Mesenchymal stem cell (in vitro differentiated cells and primary cell): ENCODE measurements around the gene IGF2R.

ENCODE experiments used
- DNase-seq: peaks from one replicate; pipeline ENCODE4 v3.0.0-alpha.2; 2013
- H2AFZ ChIP-seq: one replicate; pipeline ENCODE4 v1.6.1; 2013; ENCODE audit warnings: low read depth, mild to moderate bottlenecking, control low read depth, inconsistent platforms, low read length, moderate library complexity
- H2AK5ac ChIP-seq: 2 replicates; pipeline ENCODE4 v1.6.1; 2013; ENCODE audit warnings: low read length, moderate library complexity, mild to moderate bottlenecking, inconsistent platforms; ENCODE audit not compliant: severe bottlenecking
- H2BK120ac ChIP-seq: one replicate; pipeline ENCODE4 v1.6.1; 2013; ENCODE audit warnings: low read depth, mild to moderate bottlenecking, inconsistent platforms, low read length, moderate library complexity
- H2BK12ac ChIP-seq, 2 experiments: one replicate each; pipeline ENCODE4 v1.6.1; 2013; ENCODE audit warnings: inconsistent platforms in 2 of 2, low read length in 2 of 2, mild to moderate bottlenecking in 2 of 2, moderate library complexity in 2 of 2, control low read depth in 1 of 2
- H2BK15ac ChIP-seq: one replicate; pipeline ENCODE4 v1.6.1; 2013; ENCODE audit warnings: mild to moderate bottlenecking, low read depth, inconsistent platforms; ENCODE audit not compliant: poor library complexity, severe bottlenecking
- H2BK5ac ChIP-seq: 2 replicates; pipeline ENCODE4 v1.6.1; 2013; ENCODE audit warnings: low read depth, mild to moderate bottlenecking, low read length, control low read depth, inconsistent platforms; ENCODE audit not compliant: poor library complexity, severe bottlenecking
- H3K14ac ChIP-seq, 2 experiments: one replicate each; pipeline ENCODE4 v1.6.1; 2013; ENCODE audit warnings: inconsistent platforms in 2 of 2, low read length in 2 of 2, control low read depth in 1 of 2, mild to moderate bottlenecking in 1 of 2, moderate library complexity in 1 of 2
- H3K18ac ChIP-seq, 2 experiments: one replicate each; pipeline ENCODE4 v1.6.1; 2013; ENCODE audit warnings: inconsistent platforms in 2 of 2, low read length in 2 of 2, control low read depth in 1 of 2, low read depth in 1 of 2, mild to moderate bottlenecking in 1 of 2
- H3K23ac ChIP-seq, 2 experiments: one replicate each; pipeline ENCODE4 v1.6.1; 2013; ENCODE audit warnings: inconsistent platforms in 2 of 2, low read length in 2 of 2, mild to moderate bottlenecking in 2 of 2, moderate library complexity in 2 of 2, control low read depth in 1 of 2
- H3K27ac ChIP-seq: 2 replicates; pipeline ENCODE4 v1.5.1; 2013; ENCODE audit warnings: mild to moderate bottlenecking, moderate library complexity, low read length, control low read depth, inconsistent platforms; ENCODE audit not compliant: poor library complexity, severe bottlenecking
- H3K27me3 ChIP-seq, 2 experiments: 2 replicates each; pipeline versions ENCODE4 v1.6.1 to v1.7.0; 2013; ENCODE audit warnings: low read length in 2 of 2, mild to moderate bottlenecking in 2 of 2, moderate library complexity in 2 of 2, control low read depth in 1 of 2, inconsistent platforms in 1 of 2; ENCODE audit not compliant: control insufficient read depth in 1 of 2, insufficient read depth in 1 of 2
- H3K36me3 ChIP-seq, 2 experiments: 2 replicates each; pipeline versions ENCODE4 v1.6.1 to v1.7.0; 2013; ENCODE audit warnings: low read length in 2 of 2, control low read depth in 1 of 2, inconsistent platforms in 1 of 2, low read depth in 1 of 2, mild to moderate bottlenecking in 1 of 2; ENCODE audit not compliant: insufficient read depth in 2 of 2, control insufficient read depth in 1 of 2
- H3K4ac ChIP-seq, 2 experiments: one replicate each; pipeline ENCODE4 v1.6.1; 2013; ENCODE audit warnings: inconsistent platforms in 2 of 2, low read length in 2 of 2, mild to moderate bottlenecking in 2 of 2, moderate library complexity in 2 of 2, control low read depth in 1 of 2, low read depth in 1 of 2
- H3K4me1 ChIP-seq: 2 replicates; pipeline ENCODE4 v1.6.1; 2013; ENCODE audit warnings: low read depth, low read length, control low read depth; ENCODE audit not compliant: control insufficient read depth, insufficient read depth
- H3K4me2 ChIP-seq: 2 replicates; pipeline ENCODE4 v1.6.1; 2013; ENCODE audit warnings: low read length, mild to moderate bottlenecking, inconsistent platforms; ENCODE audit not compliant: poor library complexity, severe bottlenecking
- H3K4me3 ChIP-seq, 2 experiments: 2 replicates each; pipeline versions ENCODE4 v1.5.1 to v1.7.0; 2013; ENCODE audit warnings: low read length in 2 of 2, mild to moderate bottlenecking in 2 of 2, control low read depth in 1 of 2, low read depth in 1 of 2; ENCODE audit not compliant: insufficient read depth in 1 of 2
- H3K79me1 ChIP-seq: replicated peaks from 2 replicates; pipeline ENCODE4 v1.6.1; 2013; ENCODE audit warnings: mild to moderate bottlenecking, control low read depth, low read length, inconsistent platforms; ENCODE audit not compliant: poor library complexity, severe bottlenecking
- H3K9ac ChIP-seq: 2 replicates; pipeline ENCODE4 v1.7.0; 2013; ENCODE audit warnings: mild to moderate bottlenecking, low read length, moderate library complexity
- H3K9me3 ChIP-seq: 2 replicates; pipeline ENCODE4 v1.7.0; 2013; ENCODE audit warnings: mild to moderate bottlenecking, low read length; ENCODE audit not compliant: control insufficient read depth
- H4K8ac ChIP-seq: one replicate; pipeline ENCODE4 v1.6.1; 2013; ENCODE audit warnings: inconsistent platforms, mild to moderate bottlenecking, low read length, moderate library complexity
- H4K91ac ChIP-seq: one replicate; pipeline ENCODE4 v1.6.1; 2013; ENCODE audit warnings: mild to moderate bottlenecking, low read length, inconsistent platforms
- WGBS: methylation state at CpG from one replicate; pipeline ENCODE4 v1.1.7; 2013; ENCODE audit warnings: mixed read lengths; 5-methylcytosine and 5-hydroxymethylcytosine counted together

IGF2R gene

DNA sequence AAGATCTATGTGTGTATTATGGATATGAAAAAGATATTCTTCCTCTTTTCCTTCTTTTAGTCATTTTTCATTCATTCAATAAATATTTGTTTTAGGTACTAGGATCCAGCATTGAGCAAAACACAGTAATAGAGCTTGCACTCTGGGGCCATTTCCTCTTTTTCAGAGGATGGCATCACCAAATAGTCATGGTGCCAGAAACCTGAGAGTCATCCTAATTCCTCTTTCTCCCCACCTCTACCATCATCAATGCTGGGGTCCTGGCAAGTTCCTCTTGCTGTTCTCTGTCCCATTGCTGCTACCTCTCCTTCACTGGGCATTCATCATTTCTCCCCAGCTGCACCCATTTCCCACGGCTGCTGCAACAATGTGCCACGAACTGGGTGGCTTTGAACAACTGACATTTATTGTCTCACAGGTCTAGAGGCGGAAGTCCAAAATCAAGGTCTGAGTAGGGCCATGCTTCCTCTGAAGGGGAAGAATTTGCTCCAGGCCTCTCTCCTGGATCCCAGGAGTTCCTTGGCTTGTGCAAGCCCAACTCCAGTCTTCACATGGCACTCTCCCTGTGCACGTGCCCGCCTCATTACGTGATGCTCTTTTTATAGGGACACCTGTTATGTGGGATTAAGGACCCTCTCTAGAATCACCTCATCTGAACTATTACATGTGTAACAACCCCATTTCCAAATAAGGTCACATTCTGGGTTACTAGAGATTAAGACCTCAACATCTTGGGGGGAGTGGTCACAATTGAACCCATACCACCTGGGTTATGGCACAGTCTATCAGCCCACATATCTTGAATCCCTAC, 9.5 kb upstream of the IGF2R start:
- no peak for DNase-seq
- no peak overlapping the region for H3K23ac ChIP-seq
- no peaks in the 10 kb centered on the region for H3K36me3 ChIP-seq
- no peaks in the 10 kb centered on the region for H3K79me1 ChIP-seq
- H2BK120ac ChIP-seq, result no peak overlapping the region
- peak overlapping the region; percentile 64 for H2AK5ac ChIP-seq
- H3K4me3 ChIP-seq, result peak overlapping the region in 1 of 2 experiments; percentile 45
- no peaks in the 10 kb centered on the region for H3K4me1 ChIP-seq
- H3K27me3 ChIP-seq, result peaks cover 0 to 3% of the 10 kb centered on the region in 2 experiments
- no peak overlapping the region for H2BK12ac ChIP-seq
- no peak overlapping the region for H3K27ac ChIP-seq
- no peak overlapping the region for H2BK15ac ChIP-seq
- H3K9me3 ChIP-seq, result no peaks in the 10 kb centered on the region
- peak overlapping the region; percentile 84 for H3K9ac ChIP-seq
- H2AFZ ChIP-seq, result no peak overlapping the region
- H3K18ac ChIP-seq, result no peak overlapping the region
- no peak overlapping the region for H4K8ac ChIP-seq
- no peak overlapping the region for H2BK5ac ChIP-seq
- no peak overlapping the region for H3K14ac ChIP-seq
- WGBS, result 88% methylated on average over 6 of the region's 6 CpGs
- no peak overlapping the region for H4K91ac ChIP-seq
- H3K4ac ChIP-seq, result no peak overlapping the region
- H3K4me2 ChIP-seq, result no peak overlapping the region

DNA sequence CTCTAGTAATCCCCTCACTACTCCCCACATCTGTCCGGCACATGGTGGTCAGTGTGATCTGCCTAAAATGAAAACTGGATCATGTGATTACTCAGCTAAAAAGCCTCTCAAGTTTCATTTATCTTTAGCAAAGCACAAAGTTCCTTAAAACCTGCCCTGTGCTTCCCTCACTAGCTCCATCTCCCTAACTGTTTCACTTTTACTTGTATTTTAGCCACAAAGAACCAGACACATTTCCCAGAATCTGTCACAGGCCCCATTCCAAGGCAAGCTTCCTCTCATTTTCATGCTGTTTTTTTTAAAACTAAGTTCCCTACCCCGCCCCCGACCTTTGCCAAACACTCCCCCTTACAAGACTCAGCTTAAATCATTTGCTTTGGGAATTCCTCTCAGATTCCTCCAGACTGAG, 8.9 kb upstream of the IGF2R start:
- 70% methylated on average over 3 of the region's 3 CpGs for WGBS
- Histone ChIP-seq H3K79me1 (no peaks in the 10 kb centered on the region), H3K27ac (no peak overlapping the region)

DNA sequence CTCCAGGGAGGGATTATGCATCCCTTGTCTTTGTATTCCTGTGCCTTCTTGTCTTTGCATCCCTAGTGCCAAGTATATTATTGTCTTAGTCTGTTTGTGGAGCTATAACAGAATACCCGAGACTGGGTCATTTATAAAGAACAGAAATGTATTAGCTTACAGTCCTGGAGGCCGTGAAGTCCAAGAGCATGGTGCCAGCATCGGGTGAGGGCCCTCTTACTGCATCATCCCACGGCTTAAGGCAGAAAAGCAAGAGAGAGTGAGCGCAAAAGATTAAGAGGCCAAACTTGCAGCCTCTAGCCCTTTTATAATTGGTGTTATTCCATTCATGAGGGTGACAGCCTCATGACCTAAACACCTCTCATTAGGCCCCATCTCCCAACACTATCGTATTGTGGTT, 8.4 kb upstream of the IGF2R start:
- Histone ChIP-seq H2AFZ (no peak overlapping the region), H2BK5ac (no peak overlapping the region), H3K4me1 (no peaks in the 10 kb centered on the region), H3K14ac (no peak overlapping the region), H3K27ac (no peak overlapping the region), H3K4me2 (no peak overlapping the region), H3K36me3 (no peaks in the 10 kb centered on the region), H2AK5ac (no peak overlapping the region), H2BK120ac (no peak overlapping the region), H3K27me3 (peaks cover 0 to 3% of the 10 kb centered on the region in 2 experiments), H3K18ac (no peak overlapping the region), H2BK15ac (no peak overlapping the region), H4K91ac (no peak overlapping the region), H3K9me3 (no peaks in the 10 kb centered on the region), H2BK12ac (no peak overlapping the region), H3K9ac (peak overlapping the region; percentile 84), H3K79me1 (no peaks in the 10 kb centered on the region), H3K4ac (no peak overlapping the region), H3K4me3 (no peak overlapping the region), H4K8ac (no peak overlapping the region), H3K23ac (no peak overlapping the region)
- WGBS, result 95% methylated on average over 3 of the region's 6 CpGs
- DNase-seq, result no peak

More for the DNA sequence above, 8.9 kb upstream of the IGF2R start:
- Histone ChIP-seq H3K4me2 (no peak overlapping the region), H4K8ac (no peak overlapping the region), H3K9ac (peak overlapping the region; percentile 84), H4K91ac (no peak overlapping the region), H2BK12ac (no peak overlapping the region), H2AK5ac (no peak overlapping the region), H2BK120ac (no peak overlapping the region), H3K36me3 (no peaks in the 10 kb centered on the region), H3K23ac (no peak overlapping the region), H2BK5ac (no peak overlapping the region), H3K4me1 (no peaks in the 10 kb centered on the region), H2BK15ac (no peak overlapping the region), H3K18ac (no peak overlapping the region), H3K27me3 (peaks cover 0 to 3% of the 10 kb centered on the region in 2 experiments), H2AFZ (no peak overlapping the region), H3K9me3 (no peaks in the 10 kb centered on the region), H3K4ac (no peak overlapping the region), H3K4me3 (peak overlapping the region in 1 of 2 experiments; percentile 45), H3K14ac (no peak overlapping the region)
- no peak for DNase-seq

DNA sequence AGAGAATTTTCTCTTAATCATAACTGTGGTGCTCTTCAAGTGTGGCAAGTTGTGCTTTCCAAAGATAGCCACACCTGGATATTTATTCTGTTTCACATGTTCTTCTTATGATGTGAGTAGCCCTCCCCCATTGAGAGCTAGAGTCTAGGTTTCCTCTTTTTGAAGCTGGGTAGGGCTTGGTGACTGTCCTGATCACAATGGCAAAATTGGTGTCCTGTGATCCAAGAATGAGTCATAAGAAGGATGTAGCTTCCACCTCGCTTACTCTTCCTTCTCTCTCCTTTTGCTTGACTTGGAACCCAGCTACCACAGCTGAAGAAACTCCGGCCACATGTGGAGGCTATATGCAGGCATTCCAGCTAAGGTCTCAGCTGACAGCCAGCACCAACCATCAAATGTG, 7.4 kb upstream of the IGF2R start:
- no peak overlapping the region for H3K14ac ChIP-seq
- H3K36me3 ChIP-seq, result no peaks in the 10 kb centered on the region
- H2BK5ac ChIP-seq, result no peak overlapping the region
- 75% methylated on average over 2 of the region's 2 CpGs for WGBS
- H2BK15ac ChIP-seq, result no peak overlapping the region
- no peaks in the 10 kb centered on the region for H3K9me3 ChIP-seq
- no peak overlapping the region for H4K8ac ChIP-seq
- no peak overlapping the region for H2AK5ac ChIP-seq
- no peak overlapping the region for H3K4me2 ChIP-seq
- no peaks in the 10 kb centered on the region for H3K4me1 ChIP-seq
- no peaks in the 10 kb centered on the region for H3K79me1 ChIP-seq
- no peak overlapping the region for H2AFZ ChIP-seq
- no peak overlapping the region for H3K23ac ChIP-seq
- H3K27me3 ChIP-seq, result peaks cover 0 to 8% of the 10 kb centered on the region in 2 experiments
- no peak overlapping the region for H2BK12ac ChIP-seq
- no peak overlapping the region for H3K27ac ChIP-seq
- H4K91ac ChIP-seq, result no peak overlapping the region
- no peak for DNase-seq
- no peak overlapping the region for H3K4me3 ChIP-seq
- H3K18ac ChIP-seq, result no peak overlapping the region
- H2BK120ac ChIP-seq, result no peak overlapping the region
- H3K4ac ChIP-seq, result no peak overlapping the region
- no peak overlapping the region for H3K9ac ChIP-seq
